CD4-positive, alpha-beta T cell treated with Interleukin-21 for 1 hour (primary cell): ENCODE data around the gene TOMM34.

Source experiments
- DNase-seq: peaks from one replicate; pipeline ENCODE4 v3.0.0-alpha.2; 2020

Gene TOMM34

GRCh38 chr20:44961870-44962267, 1.7 kb upstream of the TOMM34 start:
- DNase-seq: no peak

GRCh38 chr20:44961011-44961869, 1.0 kb upstream of the TOMM34 start:
- DNase-seq: no peak

GRCh38 chr20:44959638-44960102, 527 bp downstream of the TOMM34 start:
- DNase-seq: peak; percentile 58

- no peak for DNase-seq
These were observed 1.0 kb downstream of the TOMM34 start for GRCh38 chr20:44959082-44959637.

- DNase-seq: no peak
These were observed 1.9 kb downstream of the TOMM34 start for GRCh38 chr20:44958276-44958675.

- DNase-seq: no peak
These were observed 3.8 kb downstream of the TOMM34 start for GRCh38 chr20:44956410-44956809.

GRCh38 chr20:44955270-44955669, 4.9 kb downstream of the TOMM34 start:
- no peak for DNase-seq

GRCh38 chr20:44954211-44954610, 6.0 kb downstream of the TOMM34 start:
- no peak for DNase-seq

GRCh38 chr20:44952731-44953130, 7.5 kb downstream of the TOMM34 start:
- DNase-seq: no peak

GRCh38 chr20:44950368-44950767, 9.8 kb downstream of the TOMM34 start:
- no peak for DNase-seq

- DNase-seq: no peak
These were observed 11.7 kb downstream of the TOMM34 start for GRCh38 chr20:44948513-44948912.

- no peak for DNase-seq
These were observed 12.1 kb downstream of the TOMM34 start for GRCh38 chr20:44948107-44948506.

- no peak for DNase-seq
These were observed 13.8 kb downstream of the TOMM34 start for GRCh38 chr20:44946271-44946852.

- no peak for DNase-seq
These were observed 14.9 kb downstream of the TOMM34 start for GRCh38 chr20:44945261-44945660.

- no peak for DNase-seq
These were observed 16.4 kb downstream of the TOMM34 start for GRCh38 chr20:44943828-44944227.

- no peak for DNase-seq
These were observed 17.8 kb downstream of the TOMM34 start for GRCh38 chr20:44942264-44942973.

GRCh38 chr20:44941120-44941691, 19.0 kb downstream of the TOMM34 start:
- DNase-seq: no peak

GRCh38 chr20:44938637-44939036, 21.6 kb downstream of the TOMM34 start:
- no peak for DNase-seq

- no peak for DNase-seq
These were observed 23.7 kb downstream of the TOMM34 start for GRCh38 chr20:44936510-44936909.

GRCh38 chr20:44932916-44933315, 27.3 kb downstream of the TOMM34 start:
- DNase-seq: no peak

GRCh38 chr20:44931911-44932310, 28.3 kb downstream of the TOMM34 start:
- DNase-seq: no peak

GRCh38 chr20:44930517-44931168, 29.6 kb downstream of the TOMM34 start:
- no peak for DNase-seq

GRCh38 chr20:44928595-44928994, 31.6 kb downstream of the TOMM34 start:
- DNase-seq: no peak
